Left renal pelvis (tissue), 4 donors: ENCODE measurements around the gene SLC16A3. TPM values are rescaled to one million over a fixed set of nuclear protein-coding genes. Genes with fewer than 3 reads are reported as not detected.

Source experiments
- DNase-seq, 4 donors: peaks; one replicate each; pipeline ENCODE4 v3.0.0-alpha.2; 2013; ENCODE audit warnings: low read depth in 4 of 4, low spot score in 3 of 4
- polyA plus RNA-seq, 4 donors: library from polyadenylated mRNA; unstranded; fragments of 120-200 nt; gene quantifications; one replicate each; pipeline ENCODE4 v1.2.1, GENCODE V29; 2013; ENCODE audit not compliant: insufficient read length in 4 of 4

SLC16A3 gene
- polyA plus RNA-seq, 4 donors: 6.6 to 16.3 (median 13.0) TPM

GRCh38 chr17:82280537-82280936 lies 51.7 kb downstream of the SLC16A3 start:
- no peak for DNase-seq

DNA sequence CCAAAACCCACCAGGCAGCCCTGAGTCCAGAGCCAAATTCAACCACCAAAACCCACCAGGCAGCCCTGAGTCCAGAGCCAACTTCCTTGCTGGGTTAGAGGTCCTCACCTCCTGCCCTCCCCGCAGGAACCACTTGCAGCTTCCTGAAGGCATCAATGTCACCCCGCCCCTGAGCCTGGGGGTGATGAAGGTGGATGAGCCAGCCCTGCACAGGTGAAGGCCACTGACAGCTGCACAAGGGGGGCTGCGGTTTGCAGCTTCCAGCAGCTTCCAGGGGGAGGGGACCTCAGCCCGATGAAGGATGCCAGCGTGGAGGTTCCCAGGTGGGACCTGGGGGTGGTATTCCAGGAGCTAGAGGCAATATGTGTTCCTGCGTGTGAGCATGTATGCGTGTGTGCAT lies 52.2 kb downstream of the SLC16A3 start:
- no peak for DNase-seq

DNA sequence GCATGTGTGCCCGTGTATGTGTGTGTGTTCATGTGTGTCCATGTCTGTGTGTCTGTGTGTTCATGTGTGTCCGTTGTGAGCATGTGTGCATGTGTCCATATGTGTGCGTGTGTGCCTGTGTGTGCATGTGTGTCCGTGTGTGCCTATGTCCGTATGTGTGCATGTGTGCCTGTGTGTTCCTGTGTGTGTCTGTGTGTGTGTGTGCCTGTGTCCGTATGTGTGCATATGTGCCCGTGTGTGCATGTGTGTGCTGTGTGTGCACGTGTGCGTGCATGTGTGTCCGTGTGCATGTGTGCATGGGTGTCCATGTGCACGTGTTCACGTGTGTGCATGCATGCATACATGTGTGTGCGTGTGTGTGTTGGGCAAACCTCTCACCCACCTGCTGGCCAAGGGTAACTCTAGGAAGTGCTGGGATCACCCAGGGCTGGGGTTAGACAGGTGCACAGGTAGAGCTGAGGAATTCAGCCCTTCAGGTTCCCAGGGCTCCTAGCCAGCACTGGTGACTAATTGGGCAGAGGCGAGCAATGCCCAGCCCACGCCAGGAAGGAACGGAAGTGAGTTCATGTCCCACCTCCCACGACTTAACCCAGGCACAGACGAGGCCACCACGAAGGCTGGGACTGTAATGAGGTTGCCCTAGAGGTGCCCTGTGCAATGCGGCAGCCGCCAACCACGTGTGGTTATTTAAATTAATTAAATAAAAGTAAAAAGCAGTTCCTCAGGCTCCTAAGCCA lies 52.8 kb downstream of the SLC16A3 start:
- no peak for DNase-seq

- DNase-seq: no peak
These were observed 53.7 kb downstream of the SLC16A3 start for GRCh38 chr17:82282239-82283207.

DNA sequence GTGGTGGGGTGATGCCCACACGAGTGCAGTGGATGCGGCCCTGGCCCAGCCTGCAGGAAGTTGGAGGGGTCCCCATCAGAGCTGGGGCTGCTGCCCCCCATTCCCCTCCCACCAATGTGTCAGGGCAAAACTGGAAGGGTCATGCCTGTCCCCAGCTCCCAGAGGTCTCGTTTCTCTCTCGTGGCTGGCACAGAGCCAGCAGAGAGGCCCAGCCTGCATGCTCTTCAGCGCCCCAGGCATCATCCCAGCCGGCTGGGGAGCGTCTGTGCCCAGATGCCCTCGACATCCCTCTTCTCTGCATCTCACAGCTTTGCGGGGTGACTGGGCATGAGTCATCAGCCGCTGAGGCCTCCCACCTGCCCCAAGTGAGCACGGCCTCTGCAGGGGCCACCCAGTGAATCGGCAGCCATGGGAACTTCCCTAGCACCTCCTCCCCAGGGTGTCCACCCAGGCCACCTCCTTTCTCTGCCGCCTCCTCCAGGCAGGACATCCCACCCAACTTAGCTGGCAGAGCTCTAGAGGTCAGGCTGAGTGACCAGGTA lies 54.4 kb downstream of the SLC16A3 start:
- no peak for DNase-seq

DNA sequence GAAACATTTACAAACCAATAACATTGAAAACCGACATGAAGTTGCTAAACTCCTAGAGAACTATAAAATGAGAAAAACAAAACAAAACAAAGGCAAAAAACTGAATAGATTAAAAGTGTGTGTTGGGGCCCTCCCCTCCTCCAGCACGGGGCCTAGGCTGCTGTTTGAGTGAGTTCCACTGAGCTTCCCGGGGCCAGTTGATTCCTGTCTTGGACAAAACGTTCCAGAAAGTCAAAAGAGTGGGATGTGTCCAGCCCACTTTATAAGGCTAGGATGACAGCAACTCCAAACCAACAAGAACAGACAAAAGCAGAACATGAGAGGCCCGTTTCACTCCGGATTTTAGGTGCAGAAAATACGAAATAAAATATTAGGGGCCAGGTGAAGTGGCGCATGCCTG lies 56.3 kb downstream of the SLC16A3 start:
- no peak for DNase-seq

- DNase-seq: no peak
These were observed 58.4 kb downstream of the SLC16A3 start for GRCh38 chr17:82287013-82287867.

DNA sequence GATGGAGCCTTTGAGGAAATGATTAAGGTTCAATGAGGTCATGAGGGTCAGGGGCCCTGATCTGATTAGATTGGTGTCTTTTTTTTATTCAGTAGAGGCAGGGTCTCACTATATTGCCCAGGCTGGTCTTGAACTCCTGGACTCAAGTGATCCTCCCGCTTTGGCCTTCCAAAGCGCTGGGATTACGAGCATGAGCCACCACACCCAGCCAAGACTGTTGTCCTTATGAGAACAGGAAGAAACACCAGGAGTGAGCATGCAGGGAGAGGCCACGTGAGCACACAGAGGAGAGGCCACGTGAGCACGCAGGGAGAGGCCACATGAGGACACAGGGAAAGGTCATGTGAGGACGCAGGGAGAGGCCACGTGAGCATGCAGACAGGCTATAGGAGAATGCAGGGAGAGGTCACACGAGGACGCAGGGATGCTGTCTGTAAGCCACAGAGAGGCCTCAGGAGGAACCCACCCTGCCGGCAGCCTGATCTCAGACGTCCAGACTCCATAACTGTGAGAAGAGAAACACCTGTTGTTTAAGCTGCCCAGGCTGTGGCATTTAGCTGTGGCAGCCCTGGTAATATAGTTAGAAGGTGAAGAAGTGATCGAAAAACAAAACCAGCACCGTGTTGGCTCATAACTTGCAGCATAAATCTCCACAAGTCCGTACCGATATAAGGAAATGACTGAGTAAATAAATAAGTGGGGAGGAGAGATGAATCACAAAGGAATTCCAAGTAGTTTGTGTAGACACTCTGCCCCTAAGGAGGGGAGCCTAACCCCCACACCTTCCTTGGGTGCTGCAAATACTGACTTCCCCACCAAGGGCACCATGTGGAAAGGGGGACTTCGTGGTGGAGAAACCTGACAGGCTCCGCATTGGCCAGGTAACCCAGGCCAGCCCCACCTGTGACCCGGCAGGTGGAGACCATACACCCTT lies 59.3 kb downstream of the SLC16A3 start:
- peak in 1 of 4 donors; percentile 47 for DNase-seq

Other genes starting within 250 kb of the SLC16A3 start
- gene CENPX, start 206.2 kb upstream of the SLC16A3 start, polyA plus RNA-seq: 10 to 100 TPM; 32.0 to 50.3 (median 34.4) TPM
- 10 to 100 TPM in 3 of 4 donors, 1 to 10 TPM in 1; 9.7 to 18.1 (median 12.1) TPM for gene LRRC45, start 205.7 kb upstream of the SLC16A3 start, polyA plus RNA-seq
- gene RAC3, start 197.4 kb upstream of the SLC16A3 start, polyA plus RNA-seq: 10 to 100 TPM; 10.2 to 14.1 (median 12.1) TPM
- gene DCXR, start 191.3 kb upstream of the SLC16A3 start, polyA plus RNA-seq: 10 to 100 TPM; 35.6 to 91.2 (median 78.5) TPM
- gene RFNG, start 177.2 kb upstream of the SLC16A3 start, polyA plus RNA-seq: 10 to 100 TPM; 36.9 to 61.9 (median 40.6) TPM
- gene GPS1, start 177.1 kb upstream of the SLC16A3 start, polyA plus RNA-seq: 100 to 1,000 TPM in 2 of 4 donors, 10 to 100 TPM in 2; 70.7 to 141 (median 101) TPM
- 100 to 1,000 TPM in 1 of 4 donors, 10 to 100 TPM in 3; 52.7 to 105 (median 69.9) TPM for gene DUS1L, start 163.2 kb upstream of the SLC16A3 start, polyA plus RNA-seq
- gene FASN, start 130.8 kb upstream of the SLC16A3 start, polyA plus RNA-seq: 10 to 100 TPM; 30.3 to 56.9 (median 38.0) TPM
- gene CCDC57, start 16.2 kb upstream of the SLC16A3 start, polyA plus RNA-seq: 10 to 100 TPM; 33.4 to 79.9 (median 43.5) TPM
- 100 to 1,000 TPM in 3 of 4 donors, 10 to 100 TPM in 1; 88.6 to 125 (median 117) TPM for gene CSNK1D, start 44.7 kb downstream of the SLC16A3 start, polyA plus RNA-seq
- 1 to 10 TPM in 1 of 4 donors, under 1 TPM in 3; 0.14 to 1.7 (median 0.51) TPM for gene CD7, start 88.6 kb downstream of the SLC16A3 start, polyA plus RNA-seq
- gene SECTM1, start 104.7 kb downstream of the SLC16A3 start, polyA plus RNA-seq: 10 to 100 TPM in 1 of 4 donors, 1 to 10 TPM in 3; 1.3 to 13.6 (median 1.9) TPM
- under 1 TPM in 1 of 4 donors, not detected in 3; 0.09 TPM for gene TEX19, start 130.2 kb downstream of the SLC16A3 start, polyA plus RNA-seq
- gene UTS2R, start 142.7 kb downstream of the SLC16A3 start, polyA plus RNA-seq: 1 to 10 TPM in 1 of 4 donors, under 1 TPM in 3; 0.19 to 1.2 (median 0.25) TPM
- 10 to 100 TPM; 30.4 to 61.7 (median 36.4) TPM for gene HEXD, start 189.3 kb downstream of the SLC16A3 start, polyA plus RNA-seq
- 10 to 100 TPM; 19.7 to 28.4 (median 25.0) TPM for gene OGFOD3, start 189.5 kb downstream of the SLC16A3 start, polyA plus RNA-seq
- gene CYBC1, start 221.7 kb downstream of the SLC16A3 start, polyA plus RNA-seq: 10 to 100 TPM; 44.8 to 63.0 (median 50.0) TPM
- gene NARF, start 229.7 kb downstream of the SLC16A3 start, polyA plus RNA-seq: 10 to 100 TPM; 69.5 to 94.6 (median 89.7) TPM